ENCODE data around the gene AMDHD1. TPM values are rescaled to one million over a fixed set of nuclear protein-coding genes. Genes with fewer than 3 reads are reported as not detected.

The AMDHD1 gene
- total and polyA plus RNA-seq, 2 of the 4 experiments (the other 2 are of a cell fraction): under 0.01 TPM; not detected in 1

GRCh38 chr12:95896846-95897245 is 46.3 kb upstream of the AMDHD1 start:
- Histone ChIP-seq H2BK120ac (ENCODE audit: low read depth, low read length) (no peak overlapping the region), H3K27ac (ENCODE audit: insufficient read depth, low read length) (no peak overlapping the region), H3K4me2 (ENCODE audit: low read depth, low read length) (no peak overlapping the region), H4K91ac (ENCODE audit: insufficient read depth, low read depth, low read length) (no peak overlapping the region), H2BK15ac (ENCODE audit: low read depth, low read length) (no peak overlapping the region), H3K79me1 (ENCODE audit: low read depth in 1 of 2, low read length in 2 of 2) (no peaks in the 10 kb centered on the region), H3K36me3 (ENCODE audit: control insufficient read depth, insufficient read depth, low read length) (no peaks in the 10 kb centered on the region), H3K56ac (ENCODE audit: extremely low read depth, insufficient read depth, low read length) (no peak overlapping the region), H3K14ac (replicated peaks; ENCODE audit: low read depth, low read length) (no peak overlapping the region), H2AK5ac (ENCODE audit: low read depth, low read length) (no peak overlapping the region), H3K4me1 (ENCODE audit: control insufficient read depth, insufficient read depth, low read length) (no peaks in the 10 kb centered on the region), H3K4me3 (ENCODE audit: insufficient read depth, low read depth, low read length) (no peak overlapping the region), H4K20me1 (ENCODE audit: insufficient read depth, low read length) (no peaks in the 10 kb centered on the region), H3K23ac (ENCODE audit: low read depth, low read length) (no peak overlapping the region), H3K18ac (ENCODE audit: low read depth, low read length) (no peak overlapping the region), H3K27me3 (ENCODE audit: control insufficient read depth, insufficient read depth, low read length) (peaks cover 5% of the 10 kb centered on the region), H2BK5ac (ENCODE audit: low read depth, low read length, poor library complexity, severe bottlenecking) (no peak overlapping the region), H2BK20ac (ENCODE audit: low read depth, low read length) (no peak overlapping the region), H3K9me1 (ENCODE audit: insufficient read depth, low read length) (no peaks in the 10 kb centered on the region), H2AFZ (replicated peaks; ENCODE audit: low read length, poor library complexity) (no peak overlapping the region), H3K4ac (ENCODE audit: low read depth, low read length) (no peak overlapping the region), H4K5ac (ENCODE audit: low read depth, low read length) (no peak overlapping the region), H3K9me3 (ENCODE audit: control insufficient read depth, insufficient read depth, low read length) (peaks cover 2% of the 10 kb centered on the region; the same call in 1 of the 2 replicates), H4K8ac (ENCODE audit: low read depth in 2 of 2, low read length in 2 of 2) (no peak overlapping the region), H3K9ac (ENCODE audit: low read depth, low read length) (no peak overlapping the region), H2AK9ac (replicated peaks; ENCODE audit: low read depth, low read length, poor library complexity) (no peak overlapping the region)
- no CpG with 5 or more reads among the region's 4 CpGs for WGBS, 2 experiments (ENCODE audit: extremely low coverage in 2 of 2, insufficient read length in 1 of 2)
- intact Hi-C loops (cut with micrococcal nuclease): no loop called here
- dilution Hi-C loops (cut with HindIII; ENCODE audit: low sequenced_read_pairs, unreplicated experiment): no loop called here
- POLR2A ChIA-PET (ENCODE audit: unreplicated experiment): no interaction called here
- CTCF ChIA-PET: no interaction called here
- no peak for TF ChIP-seq CTCF (conservative IDR thresholded peaks at IDR 0.05; ENCODE audit: low read depth, low read length)
- no peak for TF ChIP-seq FOS (IDR thresholded peaks at IDR 0.05; ENCODE audit: low read depth, low read length)
- TF ChIP-seq SMC3 (IDR thresholded peaks at IDR 0.05; ENCODE audit: low read depth, low read length): no peak
- DNase-seq (no peak), ATAC-seq (ENCODE audit: low read depth) (no peak)
- no TSS peak for BruUV-seq (replicated peaks)
- in situ Hi-C loops (cut with MboI; ENCODE audit: low sequenced_read_pairs): no loop called here
